OCI-LY3 (cell line): ENCODE results near the gene COG8.

ENCODE experiments used
- EZH2phosphoT487 ChIP-seq: fragments of 200-600 bp; shearing (Covaris generic); IDR thresholded peaks from 2 replicates; pipeline ENCODE4 v1.6.1; 2018; ENCODE audit warnings: antibody characterized with exemption, mixed run types, low read depth
- TF ChIP-seq, protein P1 (sequence below): fragments of 200-600, 300-600 bp; sonication (generic); IDR thresholded peaks from 2 replicates; pipeline ENCODE4 v1.5.1; 2014; ENCODE audit warnings: antibody characterized with exemption, low read length, low read depth

- TF ChIP-seq, protein P1, sequence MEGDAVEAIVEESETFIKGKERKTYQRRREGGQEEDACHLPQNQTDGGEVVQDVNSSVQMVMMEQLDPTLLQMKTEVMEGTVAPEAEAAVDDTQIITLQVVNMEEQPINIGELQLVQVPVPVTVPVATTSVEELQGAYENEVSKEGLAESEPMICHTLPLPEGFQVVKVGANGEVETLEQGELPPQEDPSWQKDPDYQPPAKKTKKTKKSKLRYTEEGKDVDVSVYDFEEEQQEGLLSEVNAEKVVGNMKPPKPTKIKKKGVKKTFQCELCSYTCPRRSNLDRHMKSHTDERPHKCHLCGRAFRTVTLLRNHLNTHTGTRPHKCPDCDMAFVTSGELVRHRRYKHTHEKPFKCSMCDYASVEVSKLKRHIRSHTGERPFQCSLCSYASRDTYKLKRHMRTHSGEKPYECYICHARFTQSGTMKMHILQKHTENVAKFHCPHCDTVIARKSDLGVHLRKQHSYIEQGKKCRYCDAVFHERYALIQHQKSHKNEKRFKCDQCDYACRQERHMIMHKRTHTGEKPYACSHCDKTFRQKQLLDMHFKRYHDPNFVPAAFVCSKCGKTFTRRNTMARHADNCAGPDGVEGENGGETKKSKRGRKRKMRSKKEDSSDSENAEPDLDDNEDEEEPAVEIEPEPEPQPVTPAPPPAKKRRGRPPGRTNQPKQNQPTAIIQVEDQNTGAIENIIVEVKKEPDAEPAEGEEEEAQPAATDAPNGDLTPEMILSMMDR = no peak
- TF ChIP-seq EZH2phosphoT487 = no peak
Measured at GRCh38 chr16:69368866-69369265, 29.5 kb upstream of the COG8 start.
